GM23248 (cell line): ENCODE measurements around the gene HSPA5.
"Not testable (repeated sequence)": the region's sequence is repeated elsewhere in the genome, so short reads cannot be mapped to it uniquely, and the experiment has no call there.

ENCODE experiments used
- EZH2 ChIP-seq: fragments of 200-600 bp; sonication (generic); IDR thresholded peaks from 2 replicates; pipeline ENCODE4 v1.6.1; 2018; ENCODE audit warnings: antibody characterized with exemption, mild to moderate bottlenecking; ENCODE audit not compliant: insufficient read depth, poor library complexity, severe bottlenecking
- EZH2phosphoT487 ChIP-seq: fragments of 200-600 bp; sonication (generic); IDR thresholded peaks from 2 replicates; pipeline ENCODE4 v1.6.1; 2018; ENCODE audit warnings: antibody characterized with exemption, moderate library complexity, mild to moderate bottlenecking, low read depth; ENCODE audit not compliant: insufficient read depth

DNA sequence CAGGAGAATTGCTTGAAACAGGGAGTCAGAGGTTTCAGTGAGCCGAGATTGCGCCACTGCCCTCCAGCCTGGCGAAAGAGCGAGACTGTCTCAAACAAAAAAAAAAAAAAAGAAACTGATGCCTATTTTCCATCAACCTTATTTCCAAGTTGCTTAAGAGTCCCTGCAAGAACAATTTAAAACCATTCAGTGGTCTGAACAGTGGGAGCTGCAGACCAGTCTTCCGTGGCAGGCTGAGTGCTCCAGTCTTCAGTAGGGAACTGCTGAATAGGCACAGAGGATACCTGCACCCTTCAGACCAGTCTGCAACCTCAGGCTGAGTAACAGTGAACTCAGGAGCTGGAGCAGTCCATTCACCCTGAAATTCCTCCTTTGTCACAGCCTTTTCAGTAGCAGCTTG lies 46.7 kb downstream of the HSPA5 start:
- not testable (repeated sequence) for TF ChIP-seq EZH2, EZH2phosphoT487
